Astrocyte of the cerebellum (primary cell): ENCODE data around the gene CAVIN3.

Experiments used
- DNase-seq: peaks from one replicate; pipeline ENCODE4 v3.0.0-alpha.2; 2011; ENCODE audit warnings: low read depth
- H3K4me3 ChIP-seq: 2 replicates; pipeline ENCODE4 v1.5.1; 2011; ENCODE audit warnings: mild to moderate bottlenecking, low read depth, low read length, moderate library complexity
- CTCF ChIP-seq: IDR thresholded peaks from 2 replicates; pipeline ENCODE4 v1.5.1; 2012; ENCODE audit warnings: low read length, low read depth, moderate library complexity, mild to moderate bottlenecking; ENCODE audit errors: missing control alignments
- in situ Hi-C: cut with HindIII; loops from 2 replicates; pipeline ENCODE4 v1.10.0; 2017; ENCODE audit warnings: low sequenced_read_pairs

Gene CAVIN3

DNA sequence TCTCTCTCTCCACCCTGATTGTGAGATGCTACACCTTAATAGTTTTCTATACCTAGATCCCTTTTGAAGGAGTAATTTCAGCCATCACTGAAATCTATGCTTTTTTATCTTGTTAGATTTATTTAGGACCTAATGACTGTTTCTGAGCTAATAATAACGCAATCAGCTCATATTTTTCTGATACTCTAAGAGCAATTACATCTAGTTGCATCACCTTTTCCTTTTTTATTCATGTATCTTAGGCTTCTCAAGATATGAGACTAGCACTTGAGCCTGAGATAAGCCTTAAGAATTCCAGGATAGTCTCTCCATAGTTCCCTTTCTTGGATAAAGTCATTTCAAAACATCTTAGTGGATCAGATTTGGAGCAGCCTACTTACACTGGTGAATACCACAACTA lies 25.1 kb upstream of the CAVIN3 start:
- in situ Hi-C loops = loop anchor here (10.0 kb wide), 1 partner anchor 91 kb away; the partner anchor contains the start of gene CCKBR
- H3K4me3 ChIP-seq = no peak overlapping the region
- no peak for TF ChIP-seq CTCF
- no peak for DNase-seq

DNA sequence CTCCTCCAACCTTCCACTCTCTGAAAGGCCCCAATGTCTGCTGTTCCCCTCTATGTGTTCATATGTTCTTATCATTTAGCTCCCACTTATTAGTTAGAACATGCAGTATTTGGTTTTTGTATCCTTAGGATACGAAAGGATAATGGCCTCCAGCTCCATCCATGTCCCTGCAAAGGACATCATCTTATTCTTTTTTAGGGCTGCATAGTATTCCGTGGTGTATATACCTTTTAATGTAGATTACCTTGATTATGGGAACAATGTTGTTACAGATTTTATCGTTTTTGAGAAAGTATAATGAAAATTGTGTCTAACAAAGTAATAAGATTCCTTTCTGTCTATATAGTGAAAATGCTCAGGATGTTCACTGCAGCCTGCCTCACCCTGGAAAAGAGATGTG lies 16.0 kb upstream of the CAVIN3 start:
- no peak overlapping the region for H3K4me3 ChIP-seq
- no peak for DNase-seq
- in situ Hi-C loops = no loop called here
- no peak for TF ChIP-seq CTCF

DNA sequence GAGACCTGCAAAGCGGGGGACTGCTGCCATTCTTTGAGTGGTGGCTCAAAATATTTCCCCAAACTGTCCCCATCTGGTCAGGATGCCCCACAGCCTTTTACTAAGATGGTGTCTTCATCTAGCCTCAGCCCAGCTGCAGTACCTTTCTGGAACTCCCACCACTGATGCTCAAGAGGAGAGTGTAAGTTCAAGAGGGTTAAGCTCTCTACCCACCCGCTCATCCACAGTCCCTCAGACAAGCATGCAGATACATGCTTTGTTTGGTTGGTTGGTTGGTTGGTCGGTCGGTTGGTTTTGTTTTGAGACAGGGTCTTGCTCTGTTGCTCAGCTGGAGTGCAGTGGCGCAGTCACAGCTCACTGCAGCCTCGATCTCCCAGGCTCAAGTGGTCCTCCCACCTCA lies 14.5 kb upstream of the CAVIN3 start:
- TF ChIP-seq CTCF = no peak
- H3K4me3 ChIP-seq = no peak overlapping the region
- DNase-seq = no peak
- in situ Hi-C loops = no loop called here

DNA sequence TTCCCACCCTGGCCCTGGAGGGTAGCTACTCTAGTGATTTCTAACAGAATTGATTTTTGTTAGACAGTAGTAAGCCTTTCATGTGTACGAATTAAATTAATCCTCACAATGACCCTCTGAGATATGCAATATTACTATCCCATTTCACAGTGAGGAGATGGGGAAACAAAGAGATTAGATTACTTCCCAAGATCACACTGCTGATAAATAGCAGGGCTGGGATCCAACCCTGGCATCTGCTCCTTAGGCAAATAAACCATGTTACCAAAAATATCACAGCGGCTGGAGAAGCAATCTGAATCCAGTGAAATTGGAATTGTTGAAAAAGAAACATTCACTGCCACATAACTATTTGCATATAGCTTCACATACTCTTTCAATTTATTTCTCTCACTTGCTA lies 12.8 kb upstream of the CAVIN3 start:
- TF ChIP-seq CTCF = no peak
- H3K4me3 ChIP-seq = no peak overlapping the region
- in situ Hi-C loops = no loop called here
- DNase-seq = no peak

DNA sequence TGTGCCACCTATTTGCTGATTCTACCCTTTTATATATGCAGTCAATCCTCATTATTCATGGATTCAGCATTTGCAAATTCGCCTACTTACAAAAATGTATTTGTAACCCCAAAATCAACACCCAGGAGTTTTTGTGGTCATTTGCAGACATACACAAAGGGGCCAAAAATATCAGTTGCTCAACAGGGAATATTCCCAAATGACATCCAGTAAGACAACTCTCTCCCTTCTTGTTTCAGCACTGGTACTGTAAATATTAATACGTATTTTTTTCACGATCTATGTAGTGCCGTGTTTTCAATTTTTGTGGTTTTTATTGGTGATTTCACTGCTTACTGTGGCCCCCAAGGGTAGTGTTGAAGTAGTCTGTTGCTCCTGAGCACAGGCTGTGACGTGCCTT lies 11.8 kb upstream of the CAVIN3 start:
- H3K4me3 ChIP-seq = no peak overlapping the region
- no peak for DNase-seq
- in situ Hi-C loops = no loop called here
- TF ChIP-seq CTCF = no peak

GRCh38 chr11:6328321-6328720 lies 8.0 kb upstream of the CAVIN3 start:
- no peak overlapping the region for H3K4me3 ChIP-seq
- no peak for DNase-seq
- in situ Hi-C loops = no loop called here
- TF ChIP-seq CTCF = no peak

DNA sequence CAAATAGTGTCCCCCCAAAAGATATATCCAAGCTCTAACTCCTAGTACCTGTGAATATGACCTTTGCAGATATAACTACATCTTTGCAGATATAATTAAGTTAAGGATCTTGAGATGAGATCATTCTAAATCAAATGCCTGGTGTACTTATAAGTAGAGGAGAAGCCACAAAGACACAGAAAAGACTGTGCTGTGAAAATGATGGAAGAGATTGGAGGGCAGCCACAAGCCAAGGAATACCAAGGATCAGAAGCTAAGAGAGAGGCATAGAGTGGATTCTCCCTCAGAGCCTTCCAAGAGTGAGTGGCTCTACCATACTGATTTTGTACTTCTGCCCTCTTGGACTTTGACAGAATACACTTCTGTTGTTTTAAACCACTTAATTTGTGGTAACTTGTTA lies 7.5 kb upstream of the CAVIN3 start:
- no peak for TF ChIP-seq CTCF
- in situ Hi-C loops = no loop called here
- no peak overlapping the region for H3K4me3 ChIP-seq
- DNase-seq = no peak
